ENCODE measurements around the gene CYP4F22.

Gene CYP4F22

GRCh38 chr19:15534957-15535864 lies 26.9 kb downstream of the CYP4F22 start:
- DNase-seq (ENCODE audit: low read depth in 2 of 2), result peak in 1 of 2 donors; percentile 19

- DNase-seq (ENCODE audit: low read depth in 2 of 2), result no peak
Measured at GRCh38 chr19:15536350-15536749, 28.0 kb downstream of the CYP4F22 start.

DNA sequence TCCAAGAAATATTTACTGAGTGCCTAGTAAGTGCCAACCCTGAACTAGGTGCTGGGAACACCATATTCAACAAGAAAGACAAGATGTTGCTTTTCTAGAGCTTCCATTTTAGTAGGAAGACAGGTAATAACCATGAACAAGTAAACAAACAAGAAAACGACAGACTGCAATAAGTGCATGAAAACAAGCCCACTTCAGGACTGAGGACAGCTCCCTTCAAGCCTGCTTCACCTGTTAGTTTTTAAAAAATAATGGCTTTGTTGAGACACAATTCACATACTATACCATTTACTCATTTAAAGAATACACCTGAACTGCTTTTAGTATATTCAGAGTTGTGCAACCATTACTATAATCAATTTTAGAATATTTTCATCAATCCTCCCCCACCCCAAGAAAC lies 30.4 kb downstream of the CYP4F22 start:
- DNase-seq (ENCODE audit: low read depth in 2 of 2), result no peak

DNA sequence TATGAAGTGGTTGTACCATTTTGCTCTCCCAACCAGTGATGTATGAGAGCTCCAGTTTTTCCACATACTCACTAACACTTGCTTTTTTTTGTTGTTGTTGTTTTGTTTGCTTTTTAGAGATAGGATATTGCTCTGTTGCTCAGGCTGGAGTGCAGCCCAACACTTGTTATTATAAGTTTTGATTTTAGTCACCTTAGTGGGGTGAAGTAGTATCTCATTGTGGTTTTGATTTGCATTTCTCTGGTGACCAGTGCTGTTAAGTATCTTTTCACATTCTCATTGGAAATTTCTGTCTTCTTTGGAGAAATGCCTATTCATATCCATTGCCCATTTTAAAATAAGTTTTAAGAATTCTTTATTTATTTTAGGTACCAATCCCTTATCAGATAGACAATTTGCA lies 31.3 kb downstream of the CYP4F22 start:
- DNase-seq (ENCODE audit: low read depth in 2 of 2), result no peak

DNA sequence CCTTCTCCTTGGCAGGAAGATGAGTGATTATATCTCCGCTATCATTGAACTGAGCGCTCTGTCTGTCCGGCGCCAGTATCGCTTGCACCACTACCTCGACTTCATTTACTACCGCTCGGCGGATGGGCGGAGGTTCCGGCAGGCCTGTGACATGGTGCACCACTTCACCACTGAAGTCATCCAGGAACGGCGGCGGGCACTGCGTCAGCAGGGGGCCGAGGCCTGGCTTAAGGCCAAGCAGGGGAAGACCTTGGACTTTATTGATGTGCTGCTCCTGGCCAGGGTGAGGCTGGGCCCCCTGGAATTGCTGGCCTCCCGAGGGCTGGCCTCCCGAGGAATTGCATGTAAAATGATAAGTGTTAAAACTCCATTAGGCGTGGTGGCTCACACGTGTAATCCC lies 32.1 kb downstream of the CYP4F22 start:
- no peak for DNase-seq (ENCODE audit: low read depth in 2 of 2)

GRCh38 chr19:15544283-15544682 lies 36.0 kb downstream of the CYP4F22 start:
- no peak for DNase-seq (ENCODE audit: low read depth in 2 of 2)

DNA sequence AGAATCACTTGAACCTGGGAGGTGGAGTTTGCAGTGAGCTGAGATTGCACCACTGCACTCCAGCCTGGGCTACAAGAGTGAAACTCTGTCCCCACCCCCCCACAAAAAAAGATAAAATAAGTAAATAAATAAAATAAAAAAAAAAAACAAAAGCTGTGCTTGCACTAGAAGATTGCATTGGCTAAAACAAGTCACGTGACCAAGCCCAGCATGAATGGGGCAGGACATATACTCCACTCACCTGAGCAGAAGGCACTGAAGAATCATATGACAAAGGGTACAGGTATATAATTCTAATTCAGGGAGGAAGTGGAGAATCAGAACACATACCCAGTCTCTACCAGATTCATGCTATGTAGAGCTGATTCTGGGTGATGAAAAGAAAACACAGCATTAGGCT lies 36.6 kb downstream of the CYP4F22 start:
- DNase-seq (ENCODE audit: low read depth in 2 of 2), result no peak

DNA sequence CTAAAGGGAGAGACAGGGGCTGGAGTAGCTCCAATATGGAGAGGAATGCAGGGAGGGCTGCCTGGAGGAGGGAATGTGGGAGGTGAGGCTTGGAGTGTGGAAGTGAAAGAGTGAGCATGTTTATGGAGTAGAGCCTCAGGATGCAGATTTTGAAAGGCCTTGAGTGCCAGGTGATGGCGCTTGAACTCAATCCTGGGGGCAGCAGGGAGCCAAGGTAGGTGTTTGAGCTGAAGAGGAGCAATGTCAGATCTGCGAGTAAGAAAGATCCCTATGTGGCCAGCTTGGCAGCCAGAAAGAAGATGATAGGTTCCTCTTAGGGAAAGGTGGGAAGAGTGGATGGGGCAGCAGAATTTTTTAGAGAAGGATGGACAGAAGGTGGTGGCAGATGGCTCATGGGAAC lies 40.3 kb downstream of the CYP4F22 start:
- DNase-seq (ENCODE audit: low read depth in 2 of 2), result no peak

- no peak for DNase-seq (ENCODE audit: low read depth in 2 of 2)
Measured at GRCh38 chr19:15549581-15549980, 41.3 kb downstream of the CYP4F22 start.

- no peak for DNase-seq (ENCODE audit: low read depth in 2 of 2)
Measured at GRCh38 chr19:15550273-15550672, 41.9 kb downstream of the CYP4F22 start.

- no peak for DNase-seq (ENCODE audit: low read depth in 2 of 2)
Measured at GRCh38 chr19:15550929-15551292, 42.6 kb downstream of the CYP4F22 start.

DNA sequence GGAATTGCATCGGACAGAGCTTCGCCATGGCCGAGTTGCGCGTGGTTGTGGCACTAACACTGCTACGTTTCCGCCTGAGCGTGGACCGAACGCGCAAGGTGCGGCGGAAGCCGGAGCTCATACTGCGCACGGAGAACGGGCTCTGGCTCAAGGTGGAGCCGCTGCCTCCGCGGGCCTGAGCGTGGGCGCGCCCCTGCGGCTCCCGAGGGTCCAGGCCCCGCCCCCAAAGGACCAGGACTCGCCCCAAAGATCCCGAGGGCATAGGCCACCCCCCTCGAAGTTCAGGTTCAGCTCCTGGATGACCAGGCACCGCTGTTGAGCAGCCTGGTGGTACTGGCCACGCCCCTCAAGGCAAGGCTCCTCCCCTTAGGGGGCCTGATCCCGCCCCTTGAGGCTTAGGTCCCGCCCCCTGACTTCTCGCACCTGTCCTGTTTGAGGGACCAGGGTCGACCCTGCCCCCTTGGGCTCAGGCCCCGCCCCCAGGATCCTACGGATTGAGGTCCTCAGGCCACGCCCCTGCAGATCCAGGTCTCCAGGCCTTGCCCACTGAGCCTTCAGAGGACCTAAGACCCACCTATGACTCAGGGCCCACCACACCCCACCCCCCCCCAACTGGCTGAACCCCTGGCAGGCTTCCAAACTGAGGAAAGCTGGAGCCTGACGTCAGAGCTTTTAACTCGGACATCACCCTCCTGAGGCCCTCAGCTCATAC lies 43.1 kb downstream of the CYP4F22 start:
- peak; percentile 40 to 67 for DNase-seq (ENCODE audit: low read depth in 2 of 2)

- no peak for DNase-seq (ENCODE audit: low read depth in 2 of 2)
Measured at GRCh38 chr19:15555021-15555420, 46.7 kb downstream of the CYP4F22 start.

GRCh38 chr19:15555759-15556633 lies 47.7 kb downstream of the CYP4F22 start:
- DNase-seq (ENCODE audit: low read depth in 2 of 2), result peak; percentile 96 to 98

GRCh38 chr19:15556634-15557181 lies 48.4 kb downstream of the CYP4F22 start:
- DNase-seq (ENCODE audit: low read depth in 2 of 2), result no peak

GRCh38 chr19:15557223-15557622 lies 48.9 kb downstream of the CYP4F22 start:
- DNase-seq (ENCODE audit: low read depth in 2 of 2), result no peak

- DNase-seq (ENCODE audit: low read depth in 2 of 2), result no peak
Measured at GRCh38 chr19:15562145-15562544, 53.8 kb downstream of the CYP4F22 start.

DNA sequence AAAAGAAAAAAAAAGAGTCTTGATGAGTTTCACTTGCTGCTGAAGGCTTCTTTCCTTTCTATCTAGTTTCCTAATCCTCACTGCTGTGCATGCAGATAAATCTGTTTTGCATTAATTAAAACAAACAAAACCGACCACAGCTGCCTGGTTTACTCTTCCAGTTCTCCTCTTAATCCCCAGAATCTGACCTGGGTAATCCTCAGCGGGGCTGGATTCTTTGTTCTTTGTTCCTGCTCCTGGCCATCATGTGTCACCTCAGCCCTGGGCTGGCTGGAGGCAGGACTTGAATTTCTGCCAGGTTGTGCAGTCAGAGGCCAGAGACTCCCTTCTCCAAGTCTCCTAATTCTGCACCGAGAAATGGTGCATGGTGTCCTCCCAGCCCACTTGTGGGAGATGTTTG lies 54.5 kb downstream of the CYP4F22 start:
- no peak for DNase-seq (ENCODE audit: low read depth in 2 of 2)

DNA sequence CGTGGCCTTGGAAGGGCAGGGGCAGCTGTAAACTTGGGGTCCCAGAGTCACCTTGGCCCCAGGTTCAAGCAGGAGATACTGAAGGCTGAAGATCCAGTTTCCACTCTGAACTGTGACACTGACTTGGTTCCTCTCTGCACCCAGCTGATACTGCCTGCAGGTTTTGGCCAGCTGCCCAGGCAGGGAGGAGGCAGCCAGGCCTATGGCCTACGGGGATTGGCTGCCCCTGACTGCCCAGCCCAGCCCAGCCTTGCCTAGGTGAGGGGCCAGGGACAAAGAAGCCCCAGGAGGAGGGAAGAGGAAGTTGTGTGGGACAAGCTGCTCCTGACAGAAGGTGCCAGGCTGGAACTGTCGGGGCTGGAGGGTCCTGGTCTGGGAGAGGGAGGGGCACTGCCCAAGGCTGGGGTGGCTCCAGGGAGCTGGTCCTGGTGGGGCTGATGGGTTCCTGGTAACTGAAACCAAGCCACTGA lies 55.0 kb downstream of the CYP4F22 start:
- no peak for DNase-seq (ENCODE audit: low read depth in 2 of 2)

DNA sequence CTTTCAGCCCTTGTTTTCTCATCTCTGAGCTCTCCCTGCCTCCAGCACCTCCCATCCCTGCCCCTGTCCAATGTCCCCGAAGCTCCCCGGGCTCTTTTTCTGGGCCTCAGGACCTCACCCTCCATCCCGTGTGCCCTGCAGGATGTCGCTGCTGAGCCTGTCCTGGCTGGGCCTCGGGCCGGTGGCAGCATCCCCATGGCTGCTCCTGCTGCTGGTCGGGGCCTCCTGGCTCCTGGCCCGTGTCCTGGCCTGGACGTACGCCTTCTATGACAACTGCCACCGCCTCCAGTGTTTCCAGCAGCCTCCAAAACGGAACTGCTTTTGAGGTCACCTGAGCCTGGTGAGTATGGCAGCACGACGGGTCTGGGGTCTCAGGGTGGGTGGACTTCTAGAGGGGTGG lies 55.6 kb downstream of the CYP4F22 start:
- DNase-seq (ENCODE audit: low read depth in 2 of 2), result no peak

- no peak for DNase-seq (ENCODE audit: low read depth in 2 of 2)
Measured at GRCh38 chr19:15564534-15565168, 56.3 kb downstream of the CYP4F22 start.

Measured in stimulated activated CD4-positive, alpha-beta T cell treated with anti-CD3 and anti-CD28 coated beads, Interleukin-4, amount 100 ng/mL, for 48 hours (primary cell).